HuH-7 (cell line): ENCODE measurements around the gene BRCA2.
A peak's percentile ranks its signal among the peaks of the same experiment; 100 is the strongest.

Experiments used
- DNase-seq: peaks from one replicate; pipeline ENCODE4 v3.0.0; 2011; ENCODE audit warnings: low spot score

BRCA2 gene

DNA sequence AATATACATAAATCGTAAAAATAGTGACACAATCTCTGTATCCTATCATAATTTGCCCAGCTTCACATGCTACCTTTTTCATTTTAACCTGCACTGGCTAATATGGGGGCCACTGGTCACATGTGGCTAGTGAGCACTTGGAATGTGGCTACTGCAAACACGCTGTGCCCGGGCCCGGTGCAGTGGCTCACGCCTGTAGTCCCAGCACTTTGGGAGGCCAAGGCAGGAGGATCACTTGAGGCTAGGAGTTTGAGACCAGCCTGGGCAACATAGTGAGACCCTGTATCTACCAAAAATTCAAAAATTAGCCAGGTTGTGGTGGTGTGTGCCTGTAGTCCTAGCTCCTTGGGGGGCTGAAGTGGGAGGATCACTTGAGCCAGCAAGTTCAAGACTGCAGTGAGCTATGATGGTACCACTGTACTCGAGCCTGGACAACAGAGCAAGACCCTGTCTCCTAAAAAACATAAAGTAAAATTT is 114.2 kb downstream of the BRCA2 start:
- DNase-seq, result no peak

DNA sequence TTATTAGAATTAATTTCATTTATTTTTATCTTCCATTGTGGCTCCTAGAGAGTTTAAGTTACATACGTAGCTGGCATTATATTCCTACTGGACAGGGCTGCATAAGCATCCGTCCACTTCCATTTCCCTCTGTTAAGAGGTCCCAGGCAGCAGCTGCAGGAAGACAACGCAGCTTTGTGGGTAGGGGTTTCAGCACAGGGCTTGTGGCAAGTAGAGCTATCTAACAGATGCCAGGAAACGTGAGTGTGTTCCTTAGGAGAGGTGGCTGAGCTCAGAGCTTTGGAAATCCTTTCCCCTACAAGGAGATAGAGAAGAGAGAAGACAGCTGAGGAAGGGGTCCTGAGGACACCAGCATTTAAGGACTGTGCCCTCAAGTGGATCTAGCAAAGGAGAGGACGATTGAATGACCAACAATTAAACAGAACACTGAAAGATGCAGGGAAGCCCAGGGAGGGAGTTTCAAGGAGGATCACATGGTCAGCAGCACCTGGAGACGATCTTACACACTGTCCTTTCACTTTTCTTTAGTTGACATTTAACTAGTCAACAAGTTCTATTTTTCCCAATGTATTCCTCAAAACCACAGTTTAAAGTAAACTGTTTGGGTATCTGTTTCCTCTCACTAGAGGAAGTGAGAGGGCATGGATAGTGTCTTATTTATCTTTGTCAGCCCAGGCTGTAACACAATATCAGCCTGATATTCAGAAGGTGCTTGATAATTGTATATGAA is 114.9 kb downstream of the BRCA2 start:
- DNase-seq, result no peak

DNA sequence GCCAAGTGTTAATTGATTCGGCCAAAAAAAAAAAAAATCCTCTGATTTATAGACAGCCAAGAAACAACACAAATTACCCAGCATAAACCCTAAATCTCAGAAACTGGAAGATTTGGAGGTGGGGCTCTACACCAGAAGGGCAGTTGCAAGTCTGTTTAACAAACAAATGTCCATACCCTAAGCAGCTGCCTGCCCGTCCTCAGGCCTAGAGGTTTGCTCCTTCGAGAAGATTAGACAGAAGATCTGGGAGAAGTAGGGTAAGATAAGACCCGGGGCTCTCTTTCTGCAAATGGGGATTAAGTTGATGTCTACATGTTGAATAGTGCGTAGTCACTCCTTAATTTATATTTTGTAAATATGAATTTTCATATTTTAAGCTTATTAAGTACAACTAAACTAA is 116.1 kb downstream of the BRCA2 start:
- DNase-seq, result no peak

- no peak for DNase-seq
Observed at GRCh38 chr13:32432856-32433255, 117.5 kb downstream of the BRCA2 start.

DNA sequence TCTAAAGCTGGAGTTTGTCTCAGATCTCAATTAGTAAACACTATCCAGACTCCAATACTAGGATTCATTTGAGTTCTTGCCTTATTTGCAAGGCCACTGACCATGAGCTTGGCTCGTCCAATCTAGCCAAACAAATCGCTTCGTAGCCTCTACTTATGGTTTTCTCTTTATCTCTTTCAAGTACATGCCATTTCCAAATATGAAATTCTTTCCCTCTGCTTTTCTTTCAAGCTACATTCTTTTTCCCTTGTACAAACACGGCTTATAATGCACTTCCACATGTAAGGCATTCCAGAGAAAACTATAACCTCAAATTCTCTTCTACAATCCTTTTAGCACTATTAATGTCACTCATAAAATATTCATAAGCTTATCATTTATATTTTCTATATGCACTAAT is 123.6 kb downstream of the BRCA2 start:
- no peak for DNase-seq

- DNase-seq, result peak; percentile 40
Observed at GRCh38 chr13:32443111-32443510, 127.8 kb downstream of the BRCA2 start.

GRCh38 chr13:32445461-32445860 is 130.2 kb downstream of the BRCA2 start:
- no peak for DNase-seq

GRCh38 chr13:32446220-32446619 is 130.9 kb downstream of the BRCA2 start:
- DNase-seq, result peak; percentile 36

- no peak for DNase-seq
Observed at GRCh38 chr13:32446773-32447465, 131.6 kb downstream of the BRCA2 start.

DNA sequence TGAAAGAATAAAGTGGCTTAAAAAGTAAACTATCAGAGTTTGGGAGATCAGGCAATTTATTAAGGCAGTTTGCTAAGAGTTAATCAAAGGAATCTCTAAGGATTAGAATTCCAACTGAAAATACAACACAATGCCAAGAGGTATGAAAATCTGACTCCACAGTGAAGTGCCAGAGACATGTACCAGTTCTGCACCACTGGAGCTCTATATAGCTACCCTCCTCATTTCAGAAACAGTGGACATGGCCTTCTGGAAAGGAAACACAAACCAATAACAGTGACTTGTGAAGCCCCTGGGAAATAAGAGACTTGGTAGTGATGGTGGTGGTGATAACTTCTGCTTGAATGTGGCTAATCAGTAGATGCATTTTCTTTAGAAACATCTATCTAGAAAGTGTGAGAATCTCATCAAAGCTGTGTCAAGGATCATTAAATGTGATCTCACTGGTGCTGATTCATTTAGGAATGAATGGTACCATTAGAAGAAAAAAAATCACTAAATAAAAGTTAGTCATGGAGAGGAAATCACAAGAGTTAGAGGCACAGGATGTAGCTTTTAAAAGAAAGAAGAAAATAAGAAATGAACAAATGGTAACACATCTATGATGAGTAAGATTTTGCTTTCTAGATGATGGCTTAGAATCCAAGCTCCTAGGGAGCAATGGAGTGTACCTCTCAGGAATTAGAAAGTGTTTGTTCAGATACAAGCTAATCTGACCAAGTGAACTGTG is 132.8 kb downstream of the BRCA2 start:
- no peak for DNase-seq

DNA sequence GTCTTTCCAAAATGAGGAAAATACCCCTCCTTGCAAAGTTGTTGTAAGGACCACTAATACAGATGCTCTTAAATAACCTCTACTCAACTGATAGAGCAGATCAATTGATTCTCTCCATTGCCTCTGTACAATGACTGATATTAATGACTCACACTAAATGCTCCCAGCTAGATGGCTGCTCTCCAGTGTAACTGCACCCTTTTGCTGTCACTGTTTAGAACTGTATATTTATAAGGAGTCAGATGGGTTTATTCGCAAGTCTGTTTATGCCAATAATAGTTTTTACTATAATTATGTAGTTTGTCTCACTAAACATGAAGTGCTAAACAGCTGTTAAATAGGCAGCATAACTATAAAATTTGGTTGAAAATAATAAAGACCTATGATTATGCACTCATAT is 133.7 kb downstream of the BRCA2 start:
- no peak for DNase-seq
